NCI-H1092 treated with DMSO at 0.1 percent for 48 hours (cell line): ENCODE data around the gene NR1I2.

Experiments used
- DNase-seq: peaks from one replicate; lab custom pipeline; 2025; lab: John Stamatoyannopoulos, UW

NR1I2 gene

GRCh38 chr3:119779731-119780383 lies 2.0 kb upstream of the NR1I2 start:
- DNase-seq, result no peak

GRCh38 chr3:119782460-119782859 lies 559 bp downstream of the NR1I2 start:
- no peak for DNase-seq

- no peak for DNase-seq
Measured at GRCh38 chr3:119783255-119783654, 1.4 kb downstream of the NR1I2 start.

GRCh38 chr3:119783883-119784282 lies 2.0 kb downstream of the NR1I2 start:
- no peak for DNase-seq

- DNase-seq, result no peak
Measured at GRCh38 chr3:119786409-119786808, 4.5 kb downstream of the NR1I2 start.

GRCh38 chr3:119790369-119790768 lies 8.5 kb downstream of the NR1I2 start:
- DNase-seq, result no peak

- DNase-seq, result no peak
Measured at GRCh38 chr3:119792270-119792669, 10.4 kb downstream of the NR1I2 start.

- DNase-seq, result no peak
Measured at GRCh38 chr3:119794401-119794800, 12.5 kb downstream of the NR1I2 start.

- DNase-seq, result no peak
Measured at GRCh38 chr3:119794971-119795612, 13.2 kb downstream of the NR1I2 start.

- DNase-seq, result no peak
Measured at GRCh38 chr3:119795849-119796248, 13.9 kb downstream of the NR1I2 start.

- no peak for DNase-seq
Measured at GRCh38 chr3:119796368-119796767, 14.5 kb downstream of the NR1I2 start.

GRCh38 chr3:119796785-119797184 lies 14.9 kb downstream of the NR1I2 start:
- DNase-seq, result no peak

- no peak for DNase-seq
Measured at GRCh38 chr3:119800844-119801243, 18.9 kb downstream of the NR1I2 start.

- DNase-seq, result no peak
Measured at GRCh38 chr3:119808244-119808643, 26.3 kb downstream of the NR1I2 start.

- DNase-seq, result no peak
Measured at GRCh38 chr3:119808843-119809242, 26.9 kb downstream of the NR1I2 start.

GRCh38 chr3:119809249-119810017 lies 27.5 kb downstream of the NR1I2 start:
- no peak for DNase-seq

GRCh38 chr3:119810018-119810435 lies 28.1 kb downstream of the NR1I2 start:
- peak; percentile 43 for DNase-seq

- no peak for DNase-seq
Measured at GRCh38 chr3:119812491-119813058, 30.7 kb downstream of the NR1I2 start.

GRCh38 chr3:119815716-119816115 lies 33.8 kb downstream of the NR1I2 start:
- DNase-seq, result no peak

- no peak for DNase-seq
Measured at GRCh38 chr3:119817071-119817470, 35.2 kb downstream of the NR1I2 start.

GRCh38 chr3:119817583-119818363 lies 35.9 kb downstream of the NR1I2 start:
- no peak for DNase-seq

GRCh38 chr3:119818937-119819336 lies 37.0 kb downstream of the NR1I2 start:
- DNase-seq, result no peak
